OCI-LY1 (cell line): ENCODE data around the gene ATP6V0B.

Source experiments
- H2AFZ ChIP-seq: fragments of 200-600 bp; sonication (generic), shearing (Covaris generic); 2 replicates; pipeline ENCODE4 v1.6.0; 2014; ENCODE audit warnings: antibody characterized with exemption, mild to moderate bottlenecking, low read length
- H3F3A ChIP-seq: fragments of 200-600 bp; sonication (generic), shearing (Covaris generic); 2 replicates; pipeline ENCODE4 v1.6.0; 2014; ENCODE audit warnings: mild to moderate bottlenecking, antibody characterized with exemption, low read length, moderate library complexity; ENCODE audit not compliant: insufficient read depth
- H3K27ac ChIP-seq: fragments of 200-600 bp; sonication (generic); 2 replicates; pipeline ENCODE4 v1.5.1; 2014; ENCODE audit warnings: low read length, mixed run types, mild to moderate bottlenecking, low read depth; ENCODE audit not compliant: poor library complexity, severe bottlenecking
- H3K27me3 ChIP-seq: fragments of 200-600 bp; sonication (generic); 2 replicates; pipeline ENCODE4 v1.6.0; 2014; ENCODE audit warnings: antibody characterized with exemption, mild to moderate bottlenecking, low read length, moderate library complexity; ENCODE audit not compliant: insufficient read depth
- H3K36me3 ChIP-seq: fragments of 200-600 bp; sonication (generic); 2 replicates; pipeline ENCODE4 v1.6.1; 2014; ENCODE audit warnings: mild to moderate bottlenecking, antibody characterized with exemption, low read length, moderate library complexity, mixed read lengths; ENCODE audit not compliant: insufficient read depth
- H3K4me1 ChIP-seq: fragments of 200-600 bp; sonication (generic); 2 replicates; pipeline ENCODE4 v1.5.1; 2014; ENCODE audit warnings: mild to moderate bottlenecking, low read length, moderate library complexity; ENCODE audit not compliant: insufficient read depth, severe bottlenecking
- H3K4me2 ChIP-seq: fragments of 200-600 bp; sonication (generic), shearing (Covaris generic); 2 replicates; pipeline ENCODE4 v1.6.1; 2014; ENCODE audit warnings: low read length
- H3K4me3 ChIP-seq: fragments of 200-600 bp; sonication (generic); 2 replicates; pipeline ENCODE4 v1.5.1; 2014; ENCODE audit warnings: low read length, low read depth, mild to moderate bottlenecking, mixed read lengths; ENCODE audit not compliant: poor library complexity, severe bottlenecking
- H3K79me2 ChIP-seq: fragments of 200-600 bp; shearing (Covaris generic); 2 replicates; pipeline ENCODE4 v1.6.1; 2016; ENCODE audit warnings: mixed run types, low read length, mixed read lengths; ENCODE audit not compliant: insufficient read depth
- H3K9ac ChIP-seq: fragments of 200-600 bp; sonication (generic), shearing (Covaris generic); 2 replicates; pipeline ENCODE4 v1.6.1; 2014; ENCODE audit warnings: mild to moderate bottlenecking, low read length, mixed read lengths
- H3K9me2 ChIP-seq: fragments of 200-600 bp; sonication (generic), shearing (Covaris generic); 2 replicates; pipeline ENCODE4 v1.6.1; 2014; ENCODE audit warnings: low read depth, mild to moderate bottlenecking, low read length, mixed read lengths
- H3K9me3 ChIP-seq: fragments of 200-600 bp; shearing (Covaris generic); 2 replicates; pipeline ENCODE4 v1.6.1; 2014; ENCODE audit warnings: low read length, mixed read lengths
- H4K20me1 ChIP-seq: fragments of 200-600 bp; sonication (generic), shearing (Covaris generic); 2 replicates; pipeline ENCODE4 v1.6.0; 2016; ENCODE audit warnings: mild to moderate bottlenecking, low read length; ENCODE audit not compliant: insufficient read depth
- CTCF ChIP-seq: fragments of 200-600 bp; sonication (generic), shearing (Covaris generic); IDR thresholded peaks from 2 replicates; pipeline ENCODE4 v1.5.1; 2017; ENCODE audit warnings: mild to moderate bottlenecking, antibody characterized with exemption, low read length, moderate library complexity, mixed read lengths
- EZH2 ChIP-seq: fragments of 200-600 bp; sonication (generic), shearing (Covaris generic); IDR thresholded peaks from 2 replicates; pipeline ENCODE4 v1.8.0; 2017; ENCODE audit warnings: borderline replicate concordance, mixed run types, mild to moderate bottlenecking, antibody characterized with exemption, low read length, moderate library complexity, mixed read lengths

The ATP6V0B gene

GRCh38 chr1:43935711-43936427, 38.9 kb upstream of the ATP6V0B start:
- Histone ChIP-seq H3K4me3 (peak overlapping the region; percentile 42), H3K4me1 (peaks cover 35% of the 10 kb centered on the region), H3K36me3 (no peaks in the 10 kb centered on the region; the same call in 1 of the 2 replicates), H3K79me2 (no peaks in the 10 kb centered on the region), H2AFZ (no peak overlapping the region), H3K4me2 (peak overlapping the region; percentile 58), H3K9me2 (no peaks in the 10 kb centered on the region), H4K20me1 (no peaks in the 10 kb centered on the region), H3K27me3 (no peaks in the 10 kb centered on the region), H3K9ac (no peak overlapping the region; the same call in 1 of the 2 replicates), H3K9me3 (no peaks in the 10 kb centered on the region), H3K27ac (no peak overlapping the region), H3F3A (no peaks in the 10 kb centered on the region)
- TF ChIP-seq CTCF (no peak), EZH2 (no peak)

GRCh38 chr1:43936431-43937151, 38.2 kb upstream of the ATP6V0B start:
- Histone ChIP-seq H3K9me3 (no peaks in the 10 kb centered on the region), H2AFZ (no peak overlapping the region), H3K9ac (no peak overlapping the region), H3K4me2 (peak overlapping the region; percentile 73), H3K4me3 (peak overlapping the region; percentile 53), H3K36me3 (no peaks in the 10 kb centered on the region; the same call in 1 of the 2 replicates), H3K4me1 (peaks cover 35% of the 10 kb centered on the region), H3K27ac (no peak overlapping the region), H4K20me1 (no peaks in the 10 kb centered on the region), H3F3A (no peaks in the 10 kb centered on the region), H3K27me3 (no peaks in the 10 kb centered on the region), H3K79me2 (no peaks in the 10 kb centered on the region), H3K9me2 (no peaks in the 10 kb centered on the region)
- no peak for TF ChIP-seq EZH2
- peak; percentile 21; the same call in 1 of the 2 replicates for TF ChIP-seq CTCF

GRCh38 chr1:43937179-43937865, 37.4 kb upstream of the ATP6V0B start:
- Histone ChIP-seq H3K9ac (no peak overlapping the region), H4K20me1 (no peaks in the 10 kb centered on the region), H3K79me2 (no peaks in the 10 kb centered on the region), H3K9me3 (no peaks in the 10 kb centered on the region), H3K4me2 (no peak overlapping the region), H3K36me3 (no peaks in the 10 kb centered on the region; the same call in 1 of the 2 replicates), H3K9me2 (no peaks in the 10 kb centered on the region), H3K27ac (no peak overlapping the region), H3K4me1 (peaks cover 31% of the 10 kb centered on the region), H2AFZ (no peak overlapping the region), H3K4me3 (no peak overlapping the region), H3F3A (no peaks in the 10 kb centered on the region), H3K27me3 (no peaks in the 10 kb centered on the region)
- no peak for TF ChIP-seq CTCF
- TF ChIP-seq EZH2, result no peak
